Subcutaneous abdominal adipose tissue (tissue), 5 donors: ENCODE measurements around the gene RANBP17.
"Not testable (repeated sequence)": the region's sequence is repeated elsewhere in the genome, so short reads cannot be mapped to it uniquely, and the experiment has no call there.

Experiments used
- H3K27ac ChIP-seq: one replicate; pipeline ENCODE4 v1.7.0; 2013; ENCODE audit warnings: low read depth, mild to moderate bottlenecking, inconsistent platforms, low read length, moderate library complexity
- H3K27me3 ChIP-seq, 5 donors: one replicate each; pipeline ENCODE4 v1.7.0; 2013; ENCODE audit warnings: low read length in 5 of 5, inconsistent platforms in 1 of 5; ENCODE audit not compliant: control insufficient read depth in 5 of 5, insufficient read depth in 4 of 5
- H3K36me3 ChIP-seq, 5 donors: one replicate each; pipeline ENCODE4 v1.7.0; 2013; ENCODE audit warnings: low read length in 5 of 5; ENCODE audit not compliant: control insufficient read depth in 5 of 5, insufficient read depth in 5 of 5
- H3K4me1 ChIP-seq, 5 donors: one replicate each; pipeline ENCODE4 v1.7.0; 2013; ENCODE audit warnings: low read length in 5 of 5, mild to moderate bottlenecking in 3 of 5, moderate library complexity in 1 of 5; ENCODE audit not compliant: control insufficient read depth in 5 of 5, insufficient read depth in 5 of 5
- H3K4me3 ChIP-seq, 5 donors: one replicate each; pipeline ENCODE4 v1.7.0; 2013; ENCODE audit warnings: low read length in 5 of 5, low read depth in 1 of 5
- H3K9ac ChIP-seq, 5 donors: one replicate each; pipeline ENCODE4 v1.7.0; 2013; ENCODE audit warnings: low read length in 5 of 5, mild to moderate bottlenecking in 4 of 5, moderate library complexity in 3 of 5
- H3K9me3 ChIP-seq, 5 donors: one replicate each; pipeline ENCODE4 v1.7.0; 2013; ENCODE audit warnings: low read length in 5 of 5; ENCODE audit not compliant: control insufficient read depth in 5 of 5
- donor health status: healthy.
- donor health status: healthy.
- donor health status: healthy.
- donor health status: healthy.
- donor health status: healthy.

Gene RANBP17

GRCh38 chr5:170886210-170886894 lies 24.5 kb downstream of the RANBP17 start:
- Histone ChIP-seq H3K27me3 (no peaks in the 10 kb centered on the region), H3K36me3 (peaks cover 0 to 2% (median 0%) of the 10 kb centered on the region in 5 donors), H3K9me3 (no peaks in the 10 kb centered on the region), H3K4me1 (no peaks in the 10 kb centered on the region), H3K4me3 (no peak overlapping the region), H3K27ac (no peak overlapping the region), H3K9ac (no peak overlapping the region)

DNA sequence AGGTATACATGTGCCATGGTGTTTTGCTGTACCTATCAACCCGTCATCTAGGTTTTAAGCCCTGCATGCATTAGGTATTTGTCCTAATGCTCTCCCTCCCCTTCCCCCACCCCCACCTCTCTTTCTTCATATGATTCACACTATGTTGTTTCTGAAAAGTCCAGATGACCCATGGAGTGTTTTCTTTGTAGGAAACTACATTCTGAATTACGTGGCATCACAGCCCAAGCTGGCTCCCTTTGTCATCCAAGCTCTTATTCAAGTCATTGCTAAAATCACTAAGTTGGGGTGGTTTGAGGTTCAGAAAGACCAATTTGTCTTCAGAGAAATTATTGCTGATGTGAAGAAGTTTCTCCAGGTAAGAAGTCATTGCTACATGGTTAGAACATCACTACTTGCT lies 30.4 kb downstream of the RANBP17 start:
- no peak overlapping the region for H3K9ac ChIP-seq
- H3K36me3 ChIP-seq, result peaks cover 0 to 2% (median 0%) of the 10 kb centered on the region in 5 donors
- peaks cover 0 to 3% (median 0%) of the 10 kb centered on the region in 5 donors for H3K4me1 ChIP-seq
- H3K27ac ChIP-seq, result no peak overlapping the region
- H3K27me3 ChIP-seq, result no peaks in the 10 kb centered on the region
- H3K9me3 ChIP-seq, result no peaks in the 10 kb centered on the region
- H3K4me3 ChIP-seq, result no peak overlapping the region

DNA sequence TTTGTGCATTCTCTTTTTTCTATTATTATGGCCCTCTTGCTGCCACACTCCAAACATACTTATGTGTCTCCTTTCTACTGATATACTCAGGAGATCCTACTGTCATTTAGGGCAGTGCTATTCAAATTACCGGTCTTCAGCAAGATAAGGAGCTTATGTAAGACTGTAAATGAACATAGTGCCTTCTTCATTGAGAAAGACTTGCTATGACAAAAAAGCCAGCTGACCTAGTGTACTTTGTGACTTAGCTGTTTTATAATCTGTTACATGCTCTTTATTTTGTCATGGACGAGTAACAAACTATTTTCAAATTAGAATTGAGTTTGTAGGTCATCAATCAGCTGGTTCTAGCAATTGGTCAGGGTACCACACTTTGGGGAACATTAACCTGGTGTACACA lies 32.8 kb downstream of the RANBP17 start:
- Histone ChIP-seq H3K9me3 (no peaks in the 10 kb centered on the region), H3K9ac (no peak overlapping the region), H3K27ac (no peak overlapping the region), H3K4me1 (peaks cover 0 to 4% (median 0%) of the 10 kb centered on the region in 5 donors), H3K36me3 (peaks cover 0 to 2% (median 0%) of the 10 kb centered on the region in 5 donors), H3K4me3 (no peak overlapping the region), H3K27me3 (no peaks in the 10 kb centered on the region)

GRCh38 chr5:170896779-170897178 lies 35.0 kb downstream of the RANBP17 start:
- Histone ChIP-seq H3K36me3 (no peaks in the 10 kb centered on the region), H3K27me3 (no peaks in the 10 kb centered on the region), H3K4me1 (peaks cover 0 to 4% (median 0%) of the 10 kb centered on the region in 5 donors), H3K9me3 (no peaks in the 10 kb centered on the region), H3K9ac (no peak overlapping the region), H3K4me3 (no peak overlapping the region), H3K27ac (no peak overlapping the region)

DNA sequence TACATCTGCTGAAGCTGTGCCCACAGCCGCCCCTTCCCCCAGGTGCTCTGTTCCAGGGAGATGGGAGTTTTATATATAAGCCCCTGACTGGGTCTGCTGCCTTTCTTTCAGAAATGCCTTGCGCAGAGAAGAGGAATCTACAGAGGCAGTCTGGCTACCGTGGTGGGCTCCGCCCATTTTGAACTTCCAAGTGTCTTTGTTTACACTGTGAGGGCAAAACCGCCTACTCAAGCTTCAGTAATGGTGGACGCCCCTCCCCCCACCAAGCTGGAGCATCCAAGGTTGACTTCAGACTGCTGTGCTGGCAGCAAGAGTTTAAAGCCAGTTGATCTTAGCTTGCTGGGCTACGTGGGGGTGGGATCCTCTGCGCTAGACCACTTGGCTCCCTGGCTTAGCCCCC lies 41.3 kb downstream of the RANBP17 start:
- Histone ChIP-seq H3K9ac (no peak overlapping the region), H3K36me3 (no peaks in the 10 kb centered on the region)

DNA sequence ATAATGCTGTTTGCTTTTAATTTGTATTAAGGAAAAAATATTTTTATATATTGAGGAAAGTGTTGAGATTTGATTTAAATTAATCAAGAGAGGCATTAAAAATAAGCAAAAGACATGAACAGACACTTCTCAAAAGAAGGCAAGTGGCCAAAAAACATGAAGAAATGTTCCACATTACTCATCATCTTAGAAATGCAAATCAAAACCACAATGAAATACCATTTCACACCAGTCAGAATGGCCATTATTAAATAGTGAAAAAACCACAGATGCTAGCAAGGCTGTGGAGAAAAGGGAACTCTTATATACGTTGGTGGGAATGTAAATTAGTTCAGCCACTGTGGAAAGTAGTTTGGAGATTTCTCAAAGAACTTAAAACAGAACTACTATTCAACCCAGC lies 45.9 kb downstream of the RANBP17 start:
- no peaks in the 10 kb centered on the region for H3K27me3 ChIP-seq
- no peak overlapping the region for H3K9ac ChIP-seq
- no peaks in the 10 kb centered on the region for H3K36me3 ChIP-seq
- H3K4me3 ChIP-seq, result no peak overlapping the region
- H3K9me3 ChIP-seq, result no peaks in the 10 kb centered on the region
- H3K27ac ChIP-seq, result no peak overlapping the region
- H3K4me1 ChIP-seq, result no peaks in the 10 kb centered on the region

More for the DNA sequence above, 41.3 kb downstream of the RANBP17 start:
- Histone ChIP-seq H3K9me3 (no peaks in the 10 kb centered on the region), H3K27ac (no peak overlapping the region), H3K4me1 (no peaks in the 10 kb centered on the region), H3K27me3 (no peaks in the 10 kb centered on the region), H3K4me3 (no peak overlapping the region)

GRCh38 chr5:170913573-170913972 lies 51.8 kb downstream of the RANBP17 start:
- Histone ChIP-seq H3K9me3 (no peaks in the 10 kb centered on the region), H3K4me3 (no peak overlapping the region), H3K27me3 (no peaks in the 10 kb centered on the region), H3K36me3 (no peaks in the 10 kb centered on the region), H3K9ac (no peak overlapping the region), H3K4me1 (no peaks in the 10 kb centered on the region), H3K27ac (no peak overlapping the region)

- Histone ChIP-seq H3K4me3 (no peak overlapping the region), H3K27ac (no peak overlapping the region), H3K9ac (no peak overlapping the region), H3K4me1 (no peaks in the 10 kb centered on the region), H3K27me3 (no peaks in the 10 kb centered on the region), H3K36me3 (no peaks in the 10 kb centered on the region), H3K9me3 (no peaks in the 10 kb centered on the region)
Observed at GRCh38 chr5:170917113-170917512, 55.3 kb downstream of the RANBP17 start.

GRCh38 chr5:170920196-170920595 lies 58.4 kb downstream of the RANBP17 start:
- H3K27ac ChIP-seq, result no peak overlapping the region
- no peaks in the 10 kb centered on the region for H3K4me1 ChIP-seq
- H3K27me3 ChIP-seq, result no peaks in the 10 kb centered on the region
- H3K36me3 ChIP-seq, result no peaks in the 10 kb centered on the region
- H3K4me3 ChIP-seq, result no peak overlapping the region
- no peaks in the 10 kb centered on the region for H3K9me3 ChIP-seq
- no peak overlapping the region for H3K9ac ChIP-seq

DNA sequence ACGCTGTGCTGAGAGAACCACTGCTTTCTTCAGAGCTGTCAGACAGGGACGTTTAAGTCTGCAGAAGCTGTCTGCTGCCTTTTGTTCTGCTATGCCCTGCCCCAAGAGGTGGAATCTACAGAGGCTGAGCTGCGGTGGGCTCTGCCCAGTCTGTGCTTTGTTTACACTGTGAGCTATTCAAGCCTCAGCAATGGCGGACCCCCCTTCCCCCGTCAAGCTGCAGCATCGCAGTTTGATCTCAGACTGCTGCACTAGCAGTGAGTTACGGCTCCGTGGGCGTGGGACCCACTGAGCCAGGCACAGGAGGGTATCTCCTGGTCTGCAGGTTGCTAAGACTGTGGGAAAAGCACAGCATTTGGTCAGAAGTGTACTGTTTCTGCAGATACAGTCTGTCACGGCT lies 60.5 kb downstream of the RANBP17 start:
- H3K4me3 ChIP-seq, H3K9me3 ChIP-seq, H3K27ac ChIP-seq, H3K9ac ChIP-seq, H3K36me3 ChIP-seq, H3K27me3 ChIP-seq, H3K4me1 ChIP-seq: not testable (repeated sequence)
